IPS-NIHi7 (cell line): Measurements from ENCODE around the gene PCDHA7.
"Not testable (repeated sequence)": the region's sequence is repeated elsewhere in the genome, so short reads cannot be mapped to it uniquely, and the experiment has no call there.

Source experiments
- DNase-seq: peaks from one replicate; pipeline ENCODE4 v3.0.0; 2012; ENCODE audit warnings: mixed read lengths; ENCODE audit errors: extremely low spot score

The PCDHA7 gene

DNA sequence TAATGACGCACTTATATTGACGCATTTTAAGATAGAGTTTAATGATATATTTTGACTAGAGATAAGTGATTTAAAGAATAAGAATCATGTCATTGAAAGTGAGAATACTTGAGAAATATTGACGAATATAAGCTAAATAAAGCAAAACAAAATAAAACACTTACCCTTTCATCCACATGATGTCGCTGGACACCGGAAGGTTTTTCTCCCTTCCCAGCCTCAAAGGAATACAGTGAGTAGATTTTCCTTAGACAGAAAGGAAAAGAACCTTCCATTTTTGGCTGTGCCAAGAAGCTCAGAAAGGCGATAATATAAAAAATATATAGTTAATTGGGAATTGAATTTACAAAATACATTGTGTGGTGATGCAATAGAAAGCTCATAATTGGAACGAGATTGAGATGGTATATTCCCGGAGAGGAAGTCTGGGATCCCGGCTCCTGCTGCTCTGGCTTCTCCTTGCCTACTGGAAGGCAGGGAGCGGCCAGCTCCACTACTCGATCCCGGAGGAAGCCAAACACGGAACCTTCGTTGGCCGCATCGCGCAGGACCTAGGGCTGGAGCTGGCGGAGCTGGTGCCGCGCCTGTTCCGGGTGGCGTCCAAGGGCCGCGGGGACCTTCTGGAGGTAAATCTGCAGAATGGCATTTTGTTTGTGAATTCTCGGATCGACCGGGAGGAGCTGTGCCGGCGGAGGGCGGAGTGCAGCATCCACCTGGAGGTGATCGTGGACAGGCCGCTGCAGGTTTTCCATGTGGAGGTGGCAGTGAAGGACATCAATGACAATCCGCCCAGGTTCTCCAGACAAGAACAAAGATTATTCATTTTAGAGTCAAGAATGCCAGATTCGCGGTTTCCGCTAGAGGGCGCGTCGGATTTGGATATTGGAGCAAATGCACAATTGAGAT is 12.4 kb upstream of the PCDHA7 start, which contains the start of gene PCDHA5:
TSS of gene PCDHA5 (plus strand) at position 239 of the 906 bp plus-strand sequence.
- DNase-seq: no peak

DNA sequence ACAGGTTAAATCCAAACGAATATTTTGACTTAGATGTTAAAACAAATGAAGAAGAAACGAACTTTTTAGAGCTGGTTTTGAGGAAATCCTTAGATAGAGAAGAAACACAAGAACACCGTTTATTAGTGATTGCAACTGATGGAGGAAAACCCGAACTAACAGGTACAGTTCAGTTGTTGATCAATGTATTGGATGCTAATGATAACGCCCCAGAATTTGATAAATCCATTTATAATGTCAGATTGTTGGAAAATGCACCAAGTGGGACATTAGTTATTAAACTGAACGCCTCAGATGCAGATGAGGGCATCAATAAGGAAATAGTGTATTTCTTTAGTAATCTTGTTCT is 11.8 kb upstream of the PCDHA7 start:
- no peak for DNase-seq

DNA sequence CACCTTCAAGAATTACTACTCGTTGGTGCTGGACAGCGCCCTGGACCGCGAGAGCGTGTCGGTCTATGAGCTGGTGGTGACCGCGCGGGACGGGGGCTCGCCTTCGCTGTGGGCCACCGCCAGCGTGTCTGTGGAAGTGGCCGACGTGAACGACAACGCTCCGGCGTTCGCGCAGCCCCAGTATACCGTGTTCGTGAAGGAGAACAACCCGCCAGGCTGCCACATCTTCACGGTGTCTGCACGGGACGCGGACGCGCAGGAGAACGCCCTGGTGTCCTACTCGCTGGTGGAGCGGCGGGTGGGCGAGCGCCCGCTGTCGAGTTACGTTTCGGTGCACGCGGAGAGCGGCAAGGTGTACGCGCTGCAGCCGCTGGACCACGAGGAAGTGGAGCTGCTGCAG is 11.1 kb upstream of the PCDHA7 start:
- DNase-seq: not testable (repeated sequence)

DNA sequence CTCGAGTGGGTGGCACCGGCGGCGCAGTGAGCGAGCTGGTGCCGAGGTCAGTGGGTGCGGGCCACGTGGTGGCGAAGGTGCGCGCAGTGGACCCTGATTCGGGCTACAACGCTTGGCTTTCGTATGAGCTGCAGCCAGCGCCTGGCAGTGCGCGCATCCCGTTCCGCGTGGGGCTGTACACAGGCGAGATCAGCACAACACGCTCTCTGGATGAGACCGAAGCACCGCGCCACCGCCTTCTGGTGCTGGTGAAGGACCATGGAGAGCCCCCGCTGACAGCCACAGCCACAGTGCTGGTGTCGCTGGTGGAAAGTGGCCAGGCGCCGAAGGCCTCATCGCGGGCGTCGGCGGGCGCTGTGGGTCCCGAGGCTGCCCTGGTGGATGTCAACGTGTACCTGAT is 10.6 kb upstream of the PCDHA7 start:
- DNase-seq: no peak

DNA sequence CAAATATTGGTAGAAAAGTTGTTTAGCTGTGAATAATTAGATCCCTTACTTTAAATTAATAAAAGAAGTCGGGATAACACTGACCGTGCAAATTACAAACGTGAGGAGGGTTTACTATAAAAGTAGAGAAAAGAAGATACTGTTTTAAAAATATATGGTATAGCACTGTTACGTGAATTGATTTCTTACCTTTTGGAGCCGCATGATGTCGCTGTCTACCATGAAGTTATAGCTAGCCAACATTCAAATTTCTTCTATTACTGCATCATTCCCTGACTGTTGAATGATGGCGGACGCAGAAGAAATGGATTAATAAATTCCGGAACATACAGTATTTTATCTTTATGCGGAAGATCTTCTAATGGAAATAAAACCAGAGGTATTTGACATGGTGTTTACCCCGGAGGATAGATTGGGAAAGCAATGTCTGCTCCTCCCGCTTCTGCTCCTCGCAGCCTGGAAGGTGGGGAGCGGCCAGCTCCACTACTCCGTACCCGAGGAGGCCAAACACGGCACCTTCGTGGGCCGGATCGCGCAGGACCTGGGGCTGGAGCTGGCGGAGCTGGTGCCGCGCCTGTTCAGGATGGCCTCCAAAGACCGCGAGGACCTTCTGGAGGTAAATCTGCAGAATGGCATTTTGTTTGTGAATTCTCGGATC is 6.2 kb upstream of the PCDHA7 start, which contains the start of gene PCDHA6:
TSS of gene PCDHA6 (plus strand) at position 257 of the 658 bp plus-strand sequence. CDS start at position 389, 132 bp downstream.
- DNase-seq: peak; percentile 12

DNA sequence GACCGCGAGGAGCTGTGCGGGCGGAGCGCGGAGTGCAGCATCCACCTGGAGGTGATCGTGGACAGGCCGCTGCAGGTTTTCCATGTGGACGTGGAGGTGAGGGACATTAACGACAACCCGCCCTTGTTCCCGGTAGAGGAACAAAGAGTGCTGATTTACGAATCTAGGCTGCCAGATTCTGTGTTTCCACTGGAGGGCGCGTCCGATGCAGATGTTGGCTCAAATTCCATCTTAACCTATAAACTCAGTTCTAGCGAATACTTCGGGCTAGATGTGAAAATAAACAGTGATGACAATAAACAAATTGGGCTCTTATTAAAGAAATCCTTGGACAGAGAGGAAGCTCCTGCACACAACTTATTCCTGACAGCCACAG is 5.7 kb upstream of the PCDHA7 start:
- DNase-seq: peak; percentile 28

DNA sequence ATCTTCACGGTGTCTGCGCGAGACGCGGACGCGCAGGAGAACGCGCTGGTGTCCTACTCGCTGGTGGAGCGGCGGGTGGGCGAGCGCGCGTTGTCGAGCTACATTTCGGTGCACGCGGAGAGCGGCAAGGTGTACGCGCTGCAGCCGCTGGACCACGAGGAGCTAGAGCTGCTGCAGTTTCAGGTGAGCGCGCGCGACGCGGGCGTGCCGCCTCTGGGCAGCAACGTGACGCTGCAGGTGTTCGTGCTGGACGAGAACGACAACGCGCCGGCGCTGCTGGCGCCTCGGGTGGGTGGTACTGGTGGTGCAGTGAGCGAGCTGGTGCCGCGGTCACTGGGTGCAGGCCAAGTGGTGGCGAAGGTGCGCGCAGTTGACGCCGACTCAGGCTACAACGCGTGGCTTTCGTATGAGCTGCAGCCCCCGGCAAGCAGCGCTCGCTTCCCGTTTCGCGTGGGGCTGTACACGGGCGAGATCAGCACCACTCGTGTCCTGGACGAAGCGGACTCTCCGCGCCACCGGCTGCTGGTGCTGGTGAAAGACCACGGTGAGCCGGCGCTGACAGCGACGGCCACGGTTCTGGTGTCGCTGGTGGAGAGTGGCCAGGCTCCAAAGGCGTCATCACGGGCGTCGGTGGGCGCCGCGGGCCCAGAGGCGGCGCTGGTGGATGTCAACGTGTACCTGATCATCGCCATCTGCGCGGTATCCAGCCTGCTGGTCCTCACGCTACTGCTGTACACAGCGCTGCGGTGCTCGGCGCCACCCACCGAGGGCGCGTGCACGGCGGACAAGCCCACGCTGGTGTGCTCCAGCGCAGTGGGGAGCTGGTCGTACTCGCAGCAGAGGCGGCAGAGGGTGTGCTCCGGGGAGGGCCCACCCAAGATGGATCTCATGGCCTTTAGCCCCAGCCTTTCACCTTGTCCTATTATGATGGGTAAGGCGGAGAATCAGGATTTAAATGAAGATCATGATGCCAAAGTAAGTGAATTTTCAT is 4.3 kb upstream of the PCDHA7 start:
- not testable (repeated sequence) for DNase-seq

DNA sequence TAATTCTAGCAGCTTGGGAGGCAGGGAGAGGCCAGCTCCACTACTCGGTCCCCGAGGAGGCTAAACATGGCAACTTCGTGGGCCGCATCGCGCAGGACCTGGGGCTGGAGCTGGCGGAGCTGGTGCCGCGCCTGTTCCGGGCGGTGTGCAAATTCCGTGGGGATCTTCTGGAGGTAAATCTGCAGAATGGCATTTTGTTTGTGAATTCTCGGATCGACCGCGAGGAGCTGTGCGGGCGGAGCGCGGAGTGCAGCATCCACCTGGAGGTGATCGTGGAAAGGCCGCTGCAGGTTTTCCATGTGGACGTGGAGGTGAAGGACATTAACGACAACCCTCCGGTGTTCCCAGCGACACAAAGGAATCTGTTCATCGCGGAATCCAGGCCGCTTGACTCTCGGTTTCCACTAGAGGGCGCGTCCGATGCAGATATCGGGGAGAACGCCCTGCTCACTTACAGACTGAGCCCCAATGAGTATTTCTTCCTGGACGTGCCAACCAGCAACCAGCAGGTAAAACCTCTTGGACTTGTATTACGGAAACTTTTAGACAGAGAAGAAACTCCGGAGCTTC is 455 bp downstream of the PCDHA7 start:
- DNase-seq: not testable (repeated sequence)

DNA sequence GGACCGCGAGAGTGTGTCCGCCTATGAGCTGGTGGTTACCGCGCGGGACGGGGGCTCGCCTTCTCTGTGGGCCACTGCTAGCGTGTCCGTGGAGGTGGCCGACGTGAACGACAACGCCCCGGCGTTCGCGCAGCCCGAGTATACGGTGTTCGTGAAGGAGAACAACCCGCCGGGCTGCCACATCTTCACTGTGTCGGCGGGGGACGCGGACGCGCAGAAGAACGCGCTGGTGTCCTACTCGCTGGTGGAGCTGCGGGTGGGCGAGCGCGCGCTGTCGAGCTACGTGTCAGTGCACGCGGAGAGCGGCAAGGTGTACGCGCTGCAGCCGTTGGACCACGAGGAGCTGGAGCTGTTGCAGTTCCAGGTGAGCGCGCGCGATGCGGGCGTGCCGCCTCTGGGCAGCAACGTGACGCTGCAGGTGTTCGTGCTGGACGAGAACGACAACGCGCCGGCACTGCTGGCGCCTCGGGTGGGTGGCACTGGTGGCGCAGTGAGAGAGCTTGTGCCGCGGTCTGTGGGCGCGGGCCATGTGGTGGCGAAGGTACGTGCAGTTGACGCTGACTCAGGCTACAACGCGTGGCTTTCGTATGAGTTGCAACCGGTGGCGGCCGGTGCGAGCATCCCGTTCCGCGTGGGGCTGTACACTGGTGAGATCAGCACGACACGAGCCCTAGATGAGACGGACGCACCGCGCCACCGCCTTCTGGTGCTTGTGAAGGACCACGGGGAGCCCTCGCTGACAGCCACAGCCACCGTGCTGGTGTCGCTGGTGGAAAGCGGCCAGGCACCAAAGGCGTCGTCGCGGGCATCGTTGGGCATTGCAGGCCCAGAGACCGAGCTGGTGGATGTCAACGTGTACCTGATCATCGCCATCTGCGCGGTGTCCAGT is 1.8 kb downstream of the PCDHA7 start:
- no peak for DNase-seq

DNA sequence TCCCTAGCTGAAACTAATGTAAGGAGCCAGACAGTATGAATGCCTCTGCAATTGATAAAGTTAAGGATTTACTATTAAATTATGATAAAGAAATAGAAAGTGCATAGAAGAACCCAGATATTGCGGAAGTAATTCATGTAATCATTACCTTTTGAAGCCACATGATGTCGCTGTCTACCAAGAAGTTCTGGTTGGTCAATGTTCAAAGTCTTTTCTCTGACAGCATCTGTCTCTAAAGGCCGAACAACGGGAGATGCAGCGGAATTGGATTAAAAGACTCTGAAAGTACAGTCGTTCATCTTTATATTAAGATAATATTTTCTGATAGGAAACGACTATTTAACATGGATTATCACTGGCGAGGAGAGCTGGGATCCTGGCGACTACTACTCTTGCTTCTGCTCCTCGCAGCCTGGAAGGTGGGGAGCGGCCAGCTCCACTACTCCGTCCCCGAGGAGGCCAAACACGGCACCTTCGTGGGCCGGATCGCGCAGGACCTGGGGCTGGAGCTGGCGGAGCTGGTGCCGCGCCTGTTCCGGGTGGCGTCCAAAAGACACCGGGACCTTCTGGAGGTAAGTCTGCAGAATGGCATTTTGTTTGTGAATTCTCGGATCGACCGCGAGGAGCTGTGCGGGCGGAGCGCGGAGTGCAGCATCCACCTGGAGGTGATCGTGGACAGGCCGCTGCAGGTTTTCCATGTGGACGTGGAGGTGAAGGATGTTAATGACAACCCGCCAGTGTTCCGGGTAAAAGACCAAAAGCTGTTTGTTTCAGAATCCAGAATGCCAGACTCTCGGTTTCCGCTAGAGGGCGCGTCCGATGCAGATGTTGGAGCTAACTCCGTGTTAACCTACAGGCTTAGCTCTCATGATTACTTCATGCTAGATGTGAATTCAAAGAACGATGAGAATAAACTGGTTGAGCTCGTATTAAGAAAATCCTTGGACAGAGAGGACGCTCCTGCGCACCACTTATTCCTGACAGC is 7.2 kb downstream of the PCDHA7 start, which contains the start of gene PCDHA8:
TSS of gene PCDHA8 (plus strand) at position 210 of the 985 bp plus-strand sequence. CDS start at position 345, 135 bp downstream.
- DNase-seq: peak; percentile 16

DNA sequence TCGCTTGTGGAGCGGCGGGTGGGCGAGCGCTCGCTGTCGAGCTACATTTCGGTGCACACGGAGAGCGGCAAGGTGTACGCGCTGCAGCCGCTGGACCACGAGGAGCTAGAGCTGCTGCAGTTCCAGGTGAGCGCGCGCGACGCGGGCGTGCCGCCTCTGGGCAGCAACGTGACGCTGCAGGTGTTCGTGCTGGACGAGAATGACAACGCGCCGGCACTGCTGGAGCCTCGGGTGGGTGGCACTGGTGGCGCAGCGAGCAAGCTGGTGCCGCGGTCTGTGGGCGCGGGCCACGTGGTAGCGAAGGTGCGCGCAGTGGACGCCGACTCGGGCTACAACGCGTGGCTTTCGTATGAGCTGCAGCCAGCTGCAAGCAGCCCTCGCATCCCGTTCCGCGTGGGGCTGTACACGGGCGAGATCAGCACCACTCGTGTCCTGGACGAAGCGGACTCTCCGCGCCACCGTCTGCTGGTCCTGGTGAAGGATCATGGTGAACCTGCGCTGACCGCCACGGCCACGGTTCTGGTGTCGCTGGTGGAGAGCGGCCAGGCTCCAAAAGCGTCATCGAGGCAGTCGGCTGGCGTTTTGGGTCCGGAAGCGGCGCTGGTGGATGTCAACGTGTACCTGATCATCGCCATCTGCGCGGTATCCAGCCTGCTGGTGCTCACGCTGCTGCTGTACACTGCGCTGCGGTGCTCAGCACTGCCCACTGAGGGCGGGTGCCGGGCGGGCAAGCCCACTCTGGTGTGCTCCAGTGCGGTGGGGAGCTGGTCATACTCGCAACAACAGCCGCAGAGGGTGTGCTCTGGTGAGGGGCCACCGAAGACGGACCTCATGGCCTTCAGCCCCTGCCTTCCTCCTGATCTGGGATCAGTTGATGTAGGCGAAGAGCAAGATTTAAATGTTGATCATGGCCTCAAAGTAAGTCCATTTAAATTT is 9.0 kb downstream of the PCDHA7 start:
- DNase-seq: no peak

DNA sequence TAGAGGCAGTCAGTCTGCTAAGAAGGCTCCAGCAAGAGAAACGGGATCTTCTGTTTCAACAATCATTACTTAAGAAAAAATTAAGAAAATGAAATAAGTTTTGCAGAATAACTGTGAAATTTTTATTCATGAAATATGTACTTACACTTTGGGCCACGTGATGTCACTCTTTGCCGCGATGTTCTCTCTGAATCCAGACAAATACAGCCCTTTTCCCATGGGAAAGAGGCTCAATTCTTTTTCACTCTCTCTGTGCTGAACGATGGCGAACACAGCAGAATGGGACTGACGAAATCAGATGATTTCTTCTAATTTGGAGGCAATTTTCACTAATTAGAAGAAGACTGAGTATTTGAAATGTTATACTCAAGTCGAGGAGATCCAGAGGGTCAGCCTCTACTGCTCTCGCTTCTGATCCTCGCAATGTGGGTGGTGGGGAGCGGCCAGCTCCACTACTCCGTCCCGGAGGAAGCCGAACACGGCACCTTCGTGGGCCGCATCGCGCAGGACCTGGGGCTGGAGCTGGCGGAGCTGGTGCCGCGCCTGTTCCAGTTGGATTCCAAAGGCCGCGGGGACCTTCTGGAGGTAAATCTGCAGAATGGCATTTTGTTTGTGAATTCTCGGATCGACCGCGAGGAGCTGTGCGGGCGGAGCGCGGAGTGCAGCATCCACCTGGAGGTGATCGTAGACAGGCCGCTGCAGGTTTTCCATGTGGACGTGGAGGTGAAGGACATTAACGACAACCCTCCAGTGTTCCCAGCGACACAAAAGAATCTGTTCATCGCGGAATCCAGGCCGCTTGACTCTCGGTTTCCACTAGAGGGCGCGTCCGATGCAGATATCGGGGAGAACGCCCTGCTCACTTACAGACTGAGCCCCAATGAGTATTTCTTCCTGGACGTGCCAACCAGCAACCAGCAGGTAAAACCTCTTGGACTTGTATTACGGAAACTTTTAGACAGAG is 14.4 kb downstream of the PCDHA7 start, which contains the start of gene PCDHA9:
TSS of gene PCDHA9 (plus strand) at position 244 of the 964 bp plus-strand sequence. CDS start at position 358, 114 bp downstream.
- DNase-seq: not testable (repeated sequence)

DNA sequence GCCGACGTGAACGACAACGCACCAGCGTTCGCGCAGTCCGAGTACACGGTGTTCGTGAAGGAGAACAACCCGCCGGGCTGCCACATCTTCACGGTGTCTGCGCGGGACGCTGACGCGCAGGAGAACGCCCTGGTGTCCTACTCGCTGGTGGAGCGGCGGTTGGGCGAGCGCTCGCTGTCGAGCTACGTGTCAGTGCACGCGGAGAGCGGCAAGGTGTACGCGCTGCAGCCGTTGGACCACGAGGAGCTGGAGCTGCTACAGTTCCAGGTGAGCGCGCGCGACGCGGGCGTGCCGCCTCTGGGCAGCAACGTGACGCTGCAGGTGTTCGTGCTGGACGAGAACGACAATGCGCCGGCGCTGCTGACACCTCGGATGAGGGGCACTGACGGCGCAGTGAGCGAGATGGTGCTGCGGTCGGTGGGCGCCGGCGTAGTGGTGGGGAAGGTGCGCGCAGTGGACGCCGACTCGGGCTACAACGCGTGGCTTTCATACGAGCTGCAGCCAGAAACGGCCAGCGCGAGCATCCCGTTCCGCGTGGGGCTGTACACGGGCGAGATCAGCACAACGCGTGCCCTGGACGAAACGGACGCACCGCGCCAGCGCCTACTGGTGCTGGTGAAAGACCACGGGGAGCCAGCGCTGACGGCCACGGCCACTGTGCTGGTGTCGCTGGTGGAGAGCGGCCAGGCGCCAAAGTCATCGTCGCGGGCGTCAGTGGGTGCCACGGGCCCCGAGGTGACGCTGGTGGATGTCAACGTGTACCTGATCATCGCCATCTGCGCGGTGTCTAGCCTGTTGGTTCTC is 16.0 kb downstream of the PCDHA7 start:
- not testable (repeated sequence) for DNase-seq

DNA sequence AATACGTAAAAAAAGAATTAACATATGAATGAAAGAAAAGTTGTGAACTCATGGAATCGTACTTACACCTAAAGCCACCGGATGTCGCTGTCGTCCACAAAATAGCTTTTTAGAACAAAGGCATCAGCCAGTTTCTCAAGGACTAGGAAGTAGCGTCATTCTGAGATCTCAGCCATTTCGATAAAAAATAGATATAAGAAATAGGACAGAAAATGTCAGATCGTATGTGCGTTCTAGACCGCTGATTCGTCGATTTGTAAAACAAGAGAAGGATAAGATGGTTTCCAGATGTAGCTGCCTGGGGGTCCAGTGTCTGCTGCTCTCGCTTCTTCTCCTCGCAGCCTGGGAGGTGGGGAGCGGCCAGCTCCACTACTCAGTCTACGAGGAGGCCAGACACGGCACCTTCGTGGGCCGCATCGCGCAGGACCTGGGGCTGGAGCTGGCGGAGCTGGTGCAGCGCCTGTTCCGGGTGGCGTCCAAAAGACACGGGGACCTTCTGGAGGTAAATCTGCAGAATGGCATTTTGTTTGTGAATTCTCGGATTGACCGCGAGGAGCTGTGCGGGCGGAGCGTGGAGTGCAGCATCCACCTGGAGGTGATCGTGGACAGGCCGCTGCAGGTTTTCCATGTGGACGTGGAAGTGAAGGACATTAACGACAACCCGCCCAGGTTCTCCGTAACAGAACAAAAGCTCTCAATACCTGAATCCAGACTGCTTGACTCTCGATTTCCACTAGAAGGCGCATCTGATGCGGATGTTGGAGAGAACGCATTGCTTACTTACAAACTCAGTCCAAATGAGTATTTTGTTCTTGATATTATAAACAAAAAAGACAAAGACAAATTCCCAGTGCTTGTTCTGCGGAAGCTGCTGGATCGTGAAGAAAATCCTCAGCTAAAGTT is 22.0 kb downstream of the PCDHA7 start, which contains the start of gene PCDHA10:
TSS of gene PCDHA10 (plus strand) at position 126 of the 903 bp plus-strand sequence. CDS start at position 278, 152 bp downstream.
- DNase-seq: peak; percentile 54
